Fibroblast of villous mesenchyme (primary cell): ENCODE measurements around the gene THSD7B. TPM values are rescaled to one million over a fixed set of nuclear protein-coding genes. Genes with fewer than 3 reads are reported as not detected.
"Not testable (repeated sequence)": the region's sequence is repeated elsewhere in the genome, so short reads cannot be mapped to it uniquely, and the experiment has no call there.

Experiments used
- DNase-seq: peaks from one replicate; pipeline ENCODE4 v3.0.0-alpha.2; 2010; ENCODE audit warnings: low read depth
- H3K4me3 ChIP-seq: 2 replicates; pipeline ENCODE4 v1.5.1; 2011; ENCODE audit warnings: low read depth, mild to moderate bottlenecking, low read length
- total RNA-seq: library from RNA; depleted of rRNA; stranded (reverse); fragments of >200 nt; gene quantifications from 2 replicates; pipeline ENCODE4 v1.2.3, GENCODE V29; 2012
- TF ChIP-seq, protein P1 (sequence below): IDR thresholded peaks from 2 replicates; pipeline ENCODE4 v1.5.1; 2012; ENCODE audit warnings: low read depth, mild to moderate bottlenecking, low read length; ENCODE audit not compliant: insufficient read depth

THSD7B gene
- total RNA-seq, 1 donor = 1.3 TPM

DNA sequence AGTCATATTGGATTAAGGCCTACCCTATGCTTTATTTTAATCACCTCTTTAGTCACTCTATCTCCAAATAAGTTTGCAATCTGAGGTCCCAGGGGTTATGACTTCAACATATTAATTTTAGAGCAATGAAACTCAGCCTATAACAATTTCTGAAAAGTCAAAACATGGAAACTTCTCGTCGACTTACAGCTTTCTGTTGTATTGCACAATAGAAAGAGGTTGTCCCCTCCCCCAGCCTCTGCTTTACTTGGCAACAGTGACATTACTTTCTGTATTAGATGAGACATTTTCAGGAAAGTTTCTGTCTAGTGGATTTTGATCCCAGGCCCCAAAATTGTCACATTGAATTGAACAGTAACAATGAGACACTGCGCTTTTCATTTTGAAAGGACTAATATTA is 326.4 kb downstream of the THSD7B start:
- no peak for DNase-seq
- H3K4me3 ChIP-seq = no peak overlapping the region
- TF ChIP-seq, protein P1, sequence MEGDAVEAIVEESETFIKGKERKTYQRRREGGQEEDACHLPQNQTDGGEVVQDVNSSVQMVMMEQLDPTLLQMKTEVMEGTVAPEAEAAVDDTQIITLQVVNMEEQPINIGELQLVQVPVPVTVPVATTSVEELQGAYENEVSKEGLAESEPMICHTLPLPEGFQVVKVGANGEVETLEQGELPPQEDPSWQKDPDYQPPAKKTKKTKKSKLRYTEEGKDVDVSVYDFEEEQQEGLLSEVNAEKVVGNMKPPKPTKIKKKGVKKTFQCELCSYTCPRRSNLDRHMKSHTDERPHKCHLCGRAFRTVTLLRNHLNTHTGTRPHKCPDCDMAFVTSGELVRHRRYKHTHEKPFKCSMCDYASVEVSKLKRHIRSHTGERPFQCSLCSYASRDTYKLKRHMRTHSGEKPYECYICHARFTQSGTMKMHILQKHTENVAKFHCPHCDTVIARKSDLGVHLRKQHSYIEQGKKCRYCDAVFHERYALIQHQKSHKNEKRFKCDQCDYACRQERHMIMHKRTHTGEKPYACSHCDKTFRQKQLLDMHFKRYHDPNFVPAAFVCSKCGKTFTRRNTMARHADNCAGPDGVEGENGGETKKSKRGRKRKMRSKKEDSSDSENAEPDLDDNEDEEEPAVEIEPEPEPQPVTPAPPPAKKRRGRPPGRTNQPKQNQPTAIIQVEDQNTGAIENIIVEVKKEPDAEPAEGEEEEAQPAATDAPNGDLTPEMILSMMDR = no peak

DNA sequence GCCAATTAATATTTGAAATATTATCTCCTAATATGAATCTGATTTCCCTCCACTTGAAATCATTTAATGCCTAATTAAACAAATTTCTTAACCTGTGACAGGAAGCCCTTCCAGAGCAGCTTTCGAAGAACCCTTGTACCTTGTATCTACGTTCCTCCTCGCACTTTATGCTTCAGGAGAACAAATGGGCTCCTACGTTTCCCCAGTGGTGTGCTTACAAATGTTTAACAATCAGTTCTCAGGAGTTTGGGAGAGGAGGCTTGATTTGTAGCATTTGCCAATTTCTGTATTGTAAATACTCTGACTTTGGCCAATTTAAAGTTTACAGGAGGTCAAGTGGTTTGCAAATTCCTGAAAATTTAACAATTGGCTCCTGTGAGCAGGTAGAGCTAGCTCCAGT is 327.8 kb downstream of the THSD7B start:
- TF ChIP-seq, protein P1 = no peak
- DNase-seq = no peak
- no peak overlapping the region for H3K4me3 ChIP-seq

DNA sequence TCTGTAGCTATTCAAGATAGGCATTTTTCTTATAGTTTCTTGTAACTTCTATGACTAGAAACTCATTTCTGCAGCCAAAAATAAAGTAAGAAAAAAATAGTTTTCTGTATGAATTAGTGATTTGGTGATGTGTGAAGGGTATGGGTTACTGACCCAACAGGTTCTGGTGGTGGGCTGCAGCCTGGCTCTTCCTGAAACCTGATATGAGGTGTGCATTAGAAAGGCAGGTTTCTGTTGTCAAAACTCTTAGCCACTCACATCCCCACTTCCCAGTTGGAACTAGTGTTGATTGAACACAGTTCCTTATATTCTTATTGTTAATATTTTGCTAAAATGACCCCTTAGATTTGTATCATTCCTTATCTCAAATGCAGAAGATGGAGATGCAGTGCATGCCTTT is 330.8 kb downstream of the THSD7B start:
- TF ChIP-seq, protein P1 = no peak
- DNase-seq = no peak
- no peak overlapping the region for H3K4me3 ChIP-seq

DNA sequence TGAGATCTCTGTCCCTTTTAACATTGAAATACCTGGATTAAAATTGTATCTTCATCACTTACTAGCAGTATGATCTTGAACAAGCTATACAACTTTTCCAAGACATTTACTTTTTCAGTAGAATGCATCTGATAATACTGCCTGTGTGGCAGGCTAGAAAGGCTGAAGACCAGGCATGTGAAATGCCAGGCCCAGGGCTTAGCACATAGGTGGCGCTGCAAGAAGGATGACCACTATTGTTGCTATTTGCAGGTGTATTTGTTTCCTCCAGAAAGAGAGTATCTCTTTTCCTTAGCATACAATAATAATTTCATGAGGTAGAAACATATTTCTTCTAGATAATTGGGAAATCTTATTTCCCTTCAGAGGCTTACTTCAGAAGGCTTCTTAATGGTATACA is 331.3 kb downstream of the THSD7B start:
- no peak overlapping the region for H3K4me3 ChIP-seq
- no peak for DNase-seq
- TF ChIP-seq, protein P1 = no peak

DNA sequence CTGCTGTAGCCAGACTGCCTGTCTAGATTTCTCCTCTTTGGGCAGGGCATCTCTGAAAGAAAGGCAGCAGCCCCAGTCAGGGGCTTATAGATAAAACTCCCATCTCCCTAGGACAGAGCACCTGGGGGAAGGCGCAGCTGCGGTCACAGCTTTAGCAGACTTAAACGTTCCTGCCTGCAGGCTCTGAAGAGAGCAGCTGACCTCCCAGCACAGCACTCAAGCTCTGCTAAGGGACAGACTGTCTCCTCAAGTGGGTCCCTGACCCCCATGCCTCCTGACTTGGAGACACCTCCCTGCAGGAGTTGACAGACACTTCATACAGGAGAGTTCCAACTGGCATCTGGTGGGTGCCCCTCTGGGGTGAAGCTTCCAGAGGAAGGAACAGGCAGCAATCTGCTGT is 336.5 kb downstream of the THSD7B start:
- DNase-seq, H3K4me3 ChIP-seq: not testable (repeated sequence)

DNA sequence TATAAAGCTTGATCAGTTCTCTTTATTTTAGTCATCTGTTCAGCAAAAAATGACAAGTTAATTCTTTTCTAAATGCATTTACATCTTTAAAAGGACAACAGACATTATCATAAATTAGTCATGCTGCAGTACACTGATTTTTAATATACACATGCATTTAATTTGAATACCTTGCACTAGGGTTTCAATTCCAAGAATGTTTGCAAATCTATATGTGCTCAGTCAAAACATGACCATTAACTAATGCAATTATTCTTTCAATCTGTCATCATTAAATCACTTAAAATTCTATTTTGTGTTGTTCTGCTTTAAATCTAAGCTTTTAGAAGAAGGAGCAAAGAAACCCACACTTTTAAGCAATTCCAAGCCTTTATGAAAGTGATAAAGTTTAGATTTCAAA is 342.6 kb downstream of the THSD7B start:
- no peak overlapping the region for H3K4me3 ChIP-seq
- TF ChIP-seq, protein P1 = no peak
- DNase-seq = no peak

DNA sequence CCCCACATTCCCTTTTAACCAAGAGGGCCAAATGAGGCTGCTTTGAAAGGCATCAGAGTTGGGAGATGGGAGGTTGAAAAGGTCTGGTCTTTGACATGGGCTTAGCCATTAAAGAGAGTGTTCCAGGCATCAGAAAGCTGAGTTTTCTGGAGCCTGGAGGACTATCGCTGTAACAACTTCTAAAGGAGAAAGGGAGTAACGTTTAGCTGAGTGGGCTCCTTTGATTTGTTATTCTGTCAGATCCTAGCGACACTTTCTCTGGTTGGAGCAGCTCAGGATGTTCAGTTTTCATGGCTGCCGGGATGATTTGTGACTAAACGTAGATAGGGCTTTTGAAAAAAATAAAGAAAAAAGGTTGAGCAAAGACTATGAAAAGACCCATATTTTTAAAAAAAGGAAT is 346.6 kb downstream of the THSD7B start:
- no peak for DNase-seq
- TF ChIP-seq, protein P1 = no peak
- no peak overlapping the region for H3K4me3 ChIP-seq
